Measurements from ENCODE around the gene ENOX1. TPM values are rescaled to one million over a fixed set of nuclear protein-coding genes. Genes with fewer than 3 reads are reported as not detected.

ENOX1 gene
- total and polyA plus RNA-seq, 2 of the 13 experiments (the other 11 are each of a cell fraction or from before 2014, with no cell fraction given), result not detected

GRCh38 chr13:43196750-43197370 is 589.9 kb downstream of the ENOX1 start (continued):
- no peak for TF ChIP-seq KDM5B (CRISPR knock-in tag; IDR thresholded peaks at IDR 0.05; ENCODE audit: borderline replicate concordance)
- no peak for TF ChIP-seq ZBTB33 (CRISPR knock-in tag; IDR thresholded peaks at IDR 0.05)
- TF ChIP-seq ZNF251 (CRISPR knock-in tag; IDR thresholded peaks at IDR 0.05), result no peak

- no peaks in the 10 kb centered on the region for H3K4me1 ChIP-seq (ENCODE audit: insufficient read depth, low read length)
- no peak for DNase-seq (ENCODE audit: low spot score)
- ChIA-PET CTCF (ENCODE audit: low intra/inter-chr PET ratio, low total read pairs) (no interaction called here), POLR2A (no interaction called here)
- no peak overlapping the region for H3K9ac ChIP-seq (ENCODE audit: insufficient read depth, low read depth, low read length)
- H3K36me3 ChIP-seq (replicated peaks in 1 of 2; ENCODE audit: control insufficient read depth in 1 of 2, insufficient read depth in 2 of 2, low read length in 2 of 2), result no peaks in the 10 kb centered on the region
- no peak overlapping the region for H2AFZ ChIP-seq (ENCODE audit: low read length)
- no peak overlapping the region for H3K27ac ChIP-seq (ENCODE audit: extremely low read length, insufficient read depth, low read length)
- H3K79me2 ChIP-seq (ENCODE audit: insufficient read depth, low read length), result no peaks in the 10 kb centered on the region
- FAIRE-seq, result no peak
- no TSS peak for BruUV-seq (replicated peaks)
- no peak for ATAC-seq
- in situ Hi-C loops (cut with HindIII; ENCODE audit: extremely low pct_ligation_motif_present, low pct_unique_long_range_greater_than_20kb) (no loop called here), intact Hi-C loops (cut with micrococcal nuclease; ENCODE audit: unreplicated experiment) (no loop called here)
- no peaks in the 10 kb centered on the region for H3K9me3 ChIP-seq (ENCODE audit: low read length)
- H4K20me1 ChIP-seq (ENCODE audit: insufficient read depth, low read length), result no peaks in the 10 kb centered on the region
- WGBS (ENCODE audit: low lambda C conversion rate), result 21% methylated on average over 4 of the region's 4 CpGs
- no peak overlapping the region for H3K4me2 ChIP-seq (ENCODE audit: low read depth, low read length)
- no peaks in the 10 kb centered on the region; a peak in 1 of 5 replicates for H3K27me3 ChIP-seq (ENCODE audit: control insufficient read depth in 1 of 2, insufficient read depth in 2 of 2, low read length in 2 of 2)
- H3K4me3 ChIP-seq (replicated peaks in 1 of 3; ENCODE audit: insufficient read depth in 1 of 3, low read depth in 2 of 3, low read length in 3 of 3), result no peak overlapping the region
- no peak for TF ChIP-seq ZNF121 (CRISPR knock-in tag; IDR thresholded peaks at IDR 0.05)
- TF ChIP-seq HOXD1 (CRISPR knock-in tag; IDR thresholded peaks at IDR 0.05), result no peak
- TF ChIP-seq GMEB1 (CRISPR knock-in tag; IDR thresholded peaks at IDR 0.05; ENCODE audit: borderline replicate concordance), result no peak
- no peak for TF ChIP-seq YEATS2 (CRISPR knock-in tag; IDR thresholded peaks at IDR 0.05; ENCODE audit: borderline replicate concordance)
- TF ChIP-seq EZH2 (conservative IDR thresholded peaks at IDR 0.05; ENCODE audit: low read depth, low read length), result no peak
- TF ChIP-seq POLR2AphosphoS2 (IDR thresholded peaks at IDR 0.05; ENCODE audit: low read depth, low read length), result no peak
- TF ChIP-seq ZNF501 (CRISPR knock-in tag; IDR thresholded peaks at IDR 0.05), result no peak
- no peak for TF ChIP-seq ZNF274 (CRISPR knock-in tag; IDR thresholded peaks at IDR 0.05)
- no peak for TF ChIP-seq ZBTB8A (CRISPR knock-in tag; IDR thresholded peaks at IDR 0.05; ENCODE audit: borderline replicate concordance, low read depth)
- no peak for TF ChIP-seq CHCHD3 (CRISPR knock-in tag; IDR thresholded peaks at IDR 0.05)
- TF ChIP-seq CBX1 (IDR thresholded peaks at IDR 0.05; ENCODE audit: low read depth), result no peak
- TF ChIP-seq GATAD1 (CRISPR knock-in tag; IDR thresholded peaks at IDR 0.05), result no peak
- no peak for TF ChIP-seq MLXIP (CRISPR knock-in tag; IDR thresholded peaks at IDR 0.05; ENCODE audit: borderline replicate concordance)
- TF ChIP-seq ZNF546 (CRISPR knock-in tag; conservative IDR thresholded peaks at IDR 0.05), result no peak
- TF ChIP-seq HOXA3 (CRISPR knock-in tag; IDR thresholded peaks at IDR 0.05), result no peak
Observed at GRCh38 chr13:43196086-43196621, 590.6 kb downstream of the ENOX1 start.

All from HepG2 (cell line).